ENCODE data around the gene NPBWR2.

- no peak for TF ChIP-seq CTCF (IDR thresholded peaks at IDR 0.05; ENCODE audit: insufficient read depth, low read length)
- no peak for TF ChIP-seq REST (IDR thresholded peaks at IDR 0.05; ENCODE audit: insufficient replicate concordance, low read depth)
Measured at GRCh38 chr20:64099880-64100565, 7.3 kb downstream of the NPBWR2 start.

Measured in HL-60 (cell line).